Right lung (tissue), 5 donors: ENCODE measurements around the gene TSC22D1. TPM values are rescaled to one million over a fixed set of nuclear protein-coding genes. Genes with fewer than 3 reads are reported as not detected.

ENCODE experiments used
- DNase-seq, 2 donors: peaks; one replicate each; pipeline ENCODE4 v3.0.0-alpha.2; 2013
- polyA plus RNA-seq, 5 donors: library from polyadenylated mRNA; unstranded; fragments of 120-200 nt; gene quantifications; one replicate each; pipeline versions ENCODE4 v1.2.1 to v1.2.3, GENCODE V29; 2013; ENCODE audit warnings: inconsistent platforms in 1 of 5, low replicate concordance in 1 of 5; ENCODE audit not compliant: insufficient read length in 5 of 5, insufficient read depth in 1 of 5

Gene TSC22D1
- polyA plus RNA-seq, 5 donors = 163 to 199 (median 181) TPM

- no peak for DNase-seq
Observed at GRCh38 chr13:44508562-44509077, 67.5 kb downstream of the TSC22D1 start.

- DNase-seq = no peak
Observed at GRCh38 chr13:44507639-44508038, 68.5 kb downstream of the TSC22D1 start.

- no peak for DNase-seq
Observed at GRCh38 chr13:44506719-44507118, 69.4 kb downstream of the TSC22D1 start.

GRCh38 chr13:44506251-44506650 is 69.9 kb downstream of the TSC22D1 start:
- no peak for DNase-seq

- DNase-seq = peak; percentile 28 to 34
Observed at GRCh38 chr13:44504116-44504515, 72.0 kb downstream of the TSC22D1 start.

GRCh38 chr13:44498969-44499368 is 77.2 kb downstream of the TSC22D1 start:
- DNase-seq = no peak

GRCh38 chr13:44498502-44498901 is 77.6 kb downstream of the TSC22D1 start:
- DNase-seq = no peak

- DNase-seq = no peak
Observed at GRCh38 chr13:44497801-44498200, 78.3 kb downstream of the TSC22D1 start.

- no peak for DNase-seq
Observed at GRCh38 chr13:44493213-44493812, 82.8 kb downstream of the TSC22D1 start.

- no peak for DNase-seq
Observed at GRCh38 chr13:44489751-44490150, 86.4 kb downstream of the TSC22D1 start.

- DNase-seq = no peak
Observed at GRCh38 chr13:44487989-44488388, 88.1 kb downstream of the TSC22D1 start.

- DNase-seq = no peak
Observed at GRCh38 chr13:44484562-44485138, 91.5 kb downstream of the TSC22D1 start.

GRCh38 chr13:44474122-44474910 is 101.8 kb downstream of the TSC22D1 start:
- DNase-seq = no peak

GRCh38 chr13:44471686-44472085 is 104.4 kb downstream of the TSC22D1 start:
- DNase-seq = no peak

GRCh38 chr13:44470638-44471562 is 105.2 kb downstream of the TSC22D1 start:
- DNase-seq = peak in 1 of 2 donors; percentile 12

- no peak for DNase-seq
Observed at GRCh38 chr13:44468874-44469273, 107.3 kb downstream of the TSC22D1 start.

- no peak for DNase-seq
Observed at GRCh38 chr13:44465318-44465717, 110.8 kb downstream of the TSC22D1 start.

GRCh38 chr13:44464471-44464870 is 111.7 kb downstream of the TSC22D1 start:
- no peak for DNase-seq

GRCh38 chr13:44463759-44464158 is 112.4 kb downstream of the TSC22D1 start:
- no peak for DNase-seq

GRCh38 chr13:44459674-44460073 is 116.5 kb downstream of the TSC22D1 start:
- no peak for DNase-seq

GRCh38 chr13:44458313-44458975 is 117.7 kb downstream of the TSC22D1 start:
- DNase-seq = no peak
